GM19455 (cell line): ENCODE measurements around the gene RET.
A peak's percentile ranks its signal among the peaks of the same experiment; 100 is the strongest.
"Not testable (repeated sequence)": the region's sequence is repeated elsewhere in the genome, so short reads cannot be mapped to it uniquely, and the experiment has no call there.

Source experiments
- ATAC-seq: cut with Tn5 transposase; IDR thresholded peaks from one replicate; pipeline ENCODE4 v1.9.1; 2021; ENCODE audit not compliant: unreplicated experiment

Gene RET

GRCh38 chr10:43132867-43133787 is 56.3 kb downstream of the RET start:
- no peak for ATAC-seq

GRCh38 chr10:43134126-43134905 is 57.4 kb downstream of the RET start:
- no peak for ATAC-seq

GRCh38 chr10:43135064-43135463 is 58.2 kb downstream of the RET start:
- no peak for ATAC-seq

GRCh38 chr10:43135656-43136055 is 58.8 kb downstream of the RET start:
- no peak for ATAC-seq

- no peak for ATAC-seq
These were observed 59.6 kb downstream of the RET start for GRCh38 chr10:43136432-43136831.

- ATAC-seq: no peak
These were observed 60.3 kb downstream of the RET start for GRCh38 chr10:43136995-43137716.

GRCh38 chr10:43137717-43138020 is 60.8 kb downstream of the RET start:
- ATAC-seq: peak; percentile 12

GRCh38 chr10:43138021-43138756 is 61.3 kb downstream of the RET start, which contains the start of gene CSGALNACT2:
Gene CSGALNACT2 (plus strand): TSS chr10:43138445. CDS start chr10:43155150, 16,705 bp downstream.
- ATAC-seq: peak; percentile 67

GRCh38 chr10:43138757-43139241 is 61.9 kb downstream of the RET start:
- ATAC-seq: peak; percentile 29

GRCh38 chr10:43141421-43141820 is 64.6 kb downstream of the RET start:
- no peak for ATAC-seq

- ATAC-seq: no peak
These were observed 68.4 kb downstream of the RET start for GRCh38 chr10:43145311-43145710.

GRCh38 chr10:43145936-43146335 is 69.1 kb downstream of the RET start:
- not testable (repeated sequence) for ATAC-seq

GRCh38 chr10:43151371-43151770 is 74.5 kb downstream of the RET start:
- ATAC-seq: no peak

- no peak for ATAC-seq
These were observed 77.0 kb downstream of the RET start for GRCh38 chr10:43153901-43154300.

GRCh38 chr10:43155221-43155620 is 78.4 kb downstream of the RET start:
- no peak for ATAC-seq

- ATAC-seq: no peak
These were observed 78.9 kb downstream of the RET start for GRCh38 chr10:43155741-43156140.

GRCh38 chr10:43156590-43157341 is 79.9 kb downstream of the RET start:
- no peak for ATAC-seq

GRCh38 chr10:43158636-43159035 is 81.8 kb downstream of the RET start:
- no peak for ATAC-seq

- no peak for ATAC-seq
These were observed 83.4 kb downstream of the RET start for GRCh38 chr10:43160046-43160920.
